HPDE6-E6E7 (cell line): Measurements from ENCODE around the gene SNRNP48.

Experiments used
- DNase-seq: peaks from one replicate; pipeline ENCODE4 v3.0.0; 2011; ENCODE audit warnings: missing footprints; ENCODE audit errors: extremely low spot score

SNRNP48 gene

GRCh38 chr6:7559196-7559595 is 30.8 kb upstream of the SNRNP48 start:
- no peak for DNase-seq

- no peak for DNase-seq
These were observed 30.2 kb upstream of the SNRNP48 start for GRCh38 chr6:7559651-7560385.

- DNase-seq: no peak
These were observed 28.6 kb upstream of the SNRNP48 start for GRCh38 chr6:7561153-7561964.

GRCh38 chr6:7562769-7563168 is 27.2 kb upstream of the SNRNP48 start:
- DNase-seq: no peak

- no peak for DNase-seq
These were observed 23.9 kb upstream of the SNRNP48 start for GRCh38 chr6:7566107-7566506.

GRCh38 chr6:7566617-7567173 is 23.3 kb upstream of the SNRNP48 start:
- no peak for DNase-seq

- DNase-seq: no peak
These were observed 22.0 kb upstream of the SNRNP48 start for GRCh38 chr6:7568021-7568420.

GRCh38 chr6:7569082-7569481 is 20.9 kb upstream of the SNRNP48 start:
- no peak for DNase-seq

GRCh38 chr6:7572213-7572943 is 17.6 kb upstream of the SNRNP48 start:
- DNase-seq: no peak

GRCh38 chr6:7574500-7574899 is 15.5 kb upstream of the SNRNP48 start:
- DNase-seq: no peak

- DNase-seq: no peak
These were observed 11.5 kb upstream of the SNRNP48 start for GRCh38 chr6:7578516-7578915.

- DNase-seq: no peak
These were observed 11.1 kb upstream of the SNRNP48 start for GRCh38 chr6:7578931-7579330.

- no peak for DNase-seq
These were observed 10.1 kb upstream of the SNRNP48 start for GRCh38 chr6:7579851-7580250.

GRCh38 chr6:7580537-7580926 is 9.5 kb upstream of the SNRNP48 start:
- DNase-seq: no peak

- DNase-seq: no peak
These were observed 8.9 kb upstream of the SNRNP48 start for GRCh38 chr6:7580927-7581618.

GRCh38 chr6:7585287-7585930 is 4.6 kb upstream of the SNRNP48 start:
- no peak for DNase-seq

- peak; percentile 7 for DNase-seq
These were observed 2.3 kb upstream of the SNRNP48 start for GRCh38 chr6:7587631-7588100.

- no peak for DNase-seq
These were observed 1.5 kb upstream of the SNRNP48 start for GRCh38 chr6:7588506-7588905.

GRCh38 chr6:7589221-7589620 is 777 bp upstream of the SNRNP48 start:
- no peak for DNase-seq

- DNase-seq: no peak
These were observed 912 bp downstream of the SNRNP48 start for GRCh38 chr6:7590918-7591302.

- no peak for DNase-seq
These were observed 1.8 kb downstream of the SNRNP48 start for GRCh38 chr6:7591770-7592169.
